Transverse colon (tissue), 3 donors: ENCODE data around the gene SLX4.

ENCODE experiments used
- EP300 ChIP-seq: sonication (generic); formaldehyde crosslinking; IDR thresholded peaks from one replicate; pipeline ENCODE4 v1.6.1; 2017; ENCODE audit warnings: antibody characterized with exemption, low read depth
- POLR2A ChIP-seq: fragments of 450-650 bp; IDR thresholded peaks from one replicate; pipeline ENCODE4 v1.6.1; 2016; ENCODE audit warnings: antibody characterized with exemption, mild to moderate bottlenecking, moderate library complexity
- TF ChIP-seq, protein P1 (sequence below), 5 experiments: fragments of 200-600 bp in 3 of 5; fragments of 450-650 bp in 2 of 5; sonication (generic) in 3 of 5; IDR thresholded peaks; 1 replicate in 2 of 5; 2 replicates in 3 of 5; pipeline ENCODE4 v1.5.1; 2016 to 2017; ENCODE audit warnings: antibody characterized with exemption in 5 of 5, inconsistent platforms in 3 of 5, mild to moderate bottlenecking in 2 of 5, moderate library complexity in 1 of 5

DNA sequence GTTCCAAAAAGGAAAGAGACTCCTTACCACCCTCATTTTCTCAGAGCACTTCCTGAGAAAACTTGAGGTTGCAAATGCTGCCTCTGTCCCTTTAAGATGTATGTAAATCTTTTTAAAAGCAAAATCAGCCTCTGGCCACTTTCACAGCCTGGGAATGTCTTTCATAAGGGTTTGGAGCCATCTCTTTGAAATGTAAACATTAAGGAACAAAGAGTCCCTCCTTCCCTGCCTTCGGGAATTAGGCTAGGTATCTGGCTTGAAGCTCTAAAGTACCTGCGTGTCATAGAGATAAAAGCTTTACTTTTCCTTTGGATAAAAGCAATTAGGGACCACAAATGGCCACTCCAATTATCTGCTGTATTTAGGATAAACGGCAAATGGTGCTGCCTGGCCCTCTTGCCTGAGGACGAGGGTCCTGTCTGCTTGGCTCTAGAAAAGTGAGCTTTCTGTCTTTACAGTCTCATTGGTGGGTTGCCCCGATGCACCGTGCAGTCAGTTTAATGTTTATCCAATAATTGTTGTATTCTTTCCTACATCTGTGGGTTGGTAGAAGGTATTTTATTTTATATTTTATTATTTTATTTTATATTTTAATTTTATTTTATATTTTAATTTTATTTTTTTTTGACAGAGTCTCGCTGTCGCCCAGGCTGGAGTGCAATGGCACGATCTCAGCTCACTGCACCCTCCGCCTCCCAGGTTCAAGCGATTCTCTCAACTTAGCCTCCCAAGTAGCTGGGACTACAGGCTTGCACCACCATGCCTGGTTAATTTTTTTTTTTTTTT lies 58.1 kb downstream of the SLX4 start:
- no peak for TF ChIP-seq POLR2A
- TF ChIP-seq, protein P1, sequence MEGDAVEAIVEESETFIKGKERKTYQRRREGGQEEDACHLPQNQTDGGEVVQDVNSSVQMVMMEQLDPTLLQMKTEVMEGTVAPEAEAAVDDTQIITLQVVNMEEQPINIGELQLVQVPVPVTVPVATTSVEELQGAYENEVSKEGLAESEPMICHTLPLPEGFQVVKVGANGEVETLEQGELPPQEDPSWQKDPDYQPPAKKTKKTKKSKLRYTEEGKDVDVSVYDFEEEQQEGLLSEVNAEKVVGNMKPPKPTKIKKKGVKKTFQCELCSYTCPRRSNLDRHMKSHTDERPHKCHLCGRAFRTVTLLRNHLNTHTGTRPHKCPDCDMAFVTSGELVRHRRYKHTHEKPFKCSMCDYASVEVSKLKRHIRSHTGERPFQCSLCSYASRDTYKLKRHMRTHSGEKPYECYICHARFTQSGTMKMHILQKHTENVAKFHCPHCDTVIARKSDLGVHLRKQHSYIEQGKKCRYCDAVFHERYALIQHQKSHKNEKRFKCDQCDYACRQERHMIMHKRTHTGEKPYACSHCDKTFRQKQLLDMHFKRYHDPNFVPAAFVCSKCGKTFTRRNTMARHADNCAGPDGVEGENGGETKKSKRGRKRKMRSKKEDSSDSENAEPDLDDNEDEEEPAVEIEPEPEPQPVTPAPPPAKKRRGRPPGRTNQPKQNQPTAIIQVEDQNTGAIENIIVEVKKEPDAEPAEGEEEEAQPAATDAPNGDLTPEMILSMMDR (IDR thresholded peaks at IDR 0.05) = no peak
- no peak for TF ChIP-seq EP300
